Uterus (tissue), 4 donors: Measurements from ENCODE around the gene HLCS. TPM values are rescaled to one million over a fixed set of nuclear protein-coding genes. Genes with fewer than 3 reads are reported as not detected.

Experiments
- DNase-seq, 2 donors: peaks; one replicate each; pipeline ENCODE4 v3.0.0-alpha.2; 2019 to 2020
- H3K27ac ChIP-seq, 2 donors: fragments of 200-600 bp; sonication (generic); 1 replicate in 1 of 2; 2 replicates in 1 of 2; pipeline ENCODE4 v1.5.1; 2016 to 2018
- H3K27me3 ChIP-seq, 2 donors: fragments of 200-600 bp; sonication (generic); one replicate each; pipeline ENCODE4 v1.5.1; 2018 to 2019; ENCODE audit warnings: control low read depth in 1 of 2
- H3K36me3 ChIP-seq, 2 donors: fragments of 200-600 bp; sonication (generic); one replicate each; pipeline ENCODE4 v1.5.1; 2019; ENCODE audit warnings: control low read depth in 1 of 2
- H3K4me1 ChIP-seq, 2 donors: fragments of 200-600 bp; sonication (generic); one replicate each; pipeline ENCODE4 v1.5.1; 2018 to 2019; ENCODE audit warnings: control low read depth in 1 of 2
- H3K4me3 ChIP-seq, 2 donors: fragments of 200-600 bp; sonication (generic); 1 replicate in 1 of 2; 2 replicates in 1 of 2; pipeline ENCODE4 v1.5.1; 2018 to 2019; ENCODE audit warnings: mild to moderate bottlenecking in 1 of 2
- H3K9me3 ChIP-seq, 2 donors: fragments of 200-600 bp; sonication (generic); one replicate each; pipeline ENCODE4 v1.5.1; 2019; ENCODE audit warnings: control low read depth in 1 of 2
- POLR2A ChIP-seq, 2 donors: fragments of 450-650 bp; IDR thresholded peaks; one replicate each; pipeline ENCODE4 v1.6.1; 2016; ENCODE audit warnings: antibody characterized with exemption in 2 of 2, mild to moderate bottlenecking in 1 of 2, moderate library complexity in 1 of 2
- intact Hi-C: fragments of 100-400 bp; cut with DNase I; formaldehyde crosslinking; loops from one replicate; pipeline ENCODE4 v1.15.1; 2023; ENCODE audit warnings: low total_unique reads
- total RNA-seq, 4 donors: library from RNA; depleted of rRNA in 3 of 4; stranded (reverse); fragments of >200 nt in 3 of 4; gene quantifications; one replicate each; pipeline versions ENCODE4 v1.1.0 to v1.2.4, GENCODE V29; 2014 to 2023
- TF ChIP-seq, protein P1 (sequence below), 4 experiments: fragments of 200-600 bp in 2 of 4; fragments of 450-650 bp in 2 of 4; sonication (generic) in 2 of 4; IDR thresholded peaks; one replicate each; pipeline ENCODE4 v1.5.1; 2016 to 2019; ENCODE audit warnings: antibody characterized with exemption in 4 of 4, mild to moderate bottlenecking in 2 of 4, moderate library complexity in 1 of 4
- donor health status: DM: yes; HTN: yes; CAD: no.

The HLCS gene
- total RNA-seq, 4 donors from 2014 or later: 3.8 to 31.4 (median 15.4) TPM

DNA sequence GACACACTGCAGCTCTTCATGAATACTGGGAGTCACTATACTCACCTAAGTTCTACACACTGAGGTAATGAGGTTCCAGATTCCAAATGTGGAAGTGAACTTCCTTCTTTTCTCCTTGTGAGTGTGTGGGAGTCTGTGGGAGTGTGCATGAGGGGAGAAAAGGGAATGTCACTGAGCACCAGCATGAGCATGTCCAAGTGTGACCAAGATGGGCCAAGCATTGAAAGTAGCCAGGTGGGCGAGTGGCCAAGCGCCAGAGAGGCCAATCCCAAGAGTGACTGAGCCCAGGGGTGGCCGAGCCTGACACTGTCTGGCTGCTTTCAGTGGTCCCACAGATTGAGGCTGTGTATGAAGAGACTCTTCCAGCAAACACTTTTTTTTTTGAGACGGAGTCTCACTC is 132.3 kb downstream of the HLCS start:
- no peak for TF ChIP-seq POLR2A (IDR thresholded peaks at IDR 0.05)
- TF ChIP-seq, protein P1, sequence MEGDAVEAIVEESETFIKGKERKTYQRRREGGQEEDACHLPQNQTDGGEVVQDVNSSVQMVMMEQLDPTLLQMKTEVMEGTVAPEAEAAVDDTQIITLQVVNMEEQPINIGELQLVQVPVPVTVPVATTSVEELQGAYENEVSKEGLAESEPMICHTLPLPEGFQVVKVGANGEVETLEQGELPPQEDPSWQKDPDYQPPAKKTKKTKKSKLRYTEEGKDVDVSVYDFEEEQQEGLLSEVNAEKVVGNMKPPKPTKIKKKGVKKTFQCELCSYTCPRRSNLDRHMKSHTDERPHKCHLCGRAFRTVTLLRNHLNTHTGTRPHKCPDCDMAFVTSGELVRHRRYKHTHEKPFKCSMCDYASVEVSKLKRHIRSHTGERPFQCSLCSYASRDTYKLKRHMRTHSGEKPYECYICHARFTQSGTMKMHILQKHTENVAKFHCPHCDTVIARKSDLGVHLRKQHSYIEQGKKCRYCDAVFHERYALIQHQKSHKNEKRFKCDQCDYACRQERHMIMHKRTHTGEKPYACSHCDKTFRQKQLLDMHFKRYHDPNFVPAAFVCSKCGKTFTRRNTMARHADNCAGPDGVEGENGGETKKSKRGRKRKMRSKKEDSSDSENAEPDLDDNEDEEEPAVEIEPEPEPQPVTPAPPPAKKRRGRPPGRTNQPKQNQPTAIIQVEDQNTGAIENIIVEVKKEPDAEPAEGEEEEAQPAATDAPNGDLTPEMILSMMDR (IDR thresholded peaks at IDR 0.05): no peak
- Histone ChIP-seq H3K9me3 (no peaks in the 10 kb centered on the region), H3K36me3 (no peaks in the 10 kb centered on the region), H3K27me3 (no peaks in the 10 kb centered on the region), H3K4me1 (no peaks in the 10 kb centered on the region), H3K27ac (no peak overlapping the region), H3K4me3 (no peak overlapping the region)
- no peak for DNase-seq
- intact Hi-C loops: no loop called here

DNA sequence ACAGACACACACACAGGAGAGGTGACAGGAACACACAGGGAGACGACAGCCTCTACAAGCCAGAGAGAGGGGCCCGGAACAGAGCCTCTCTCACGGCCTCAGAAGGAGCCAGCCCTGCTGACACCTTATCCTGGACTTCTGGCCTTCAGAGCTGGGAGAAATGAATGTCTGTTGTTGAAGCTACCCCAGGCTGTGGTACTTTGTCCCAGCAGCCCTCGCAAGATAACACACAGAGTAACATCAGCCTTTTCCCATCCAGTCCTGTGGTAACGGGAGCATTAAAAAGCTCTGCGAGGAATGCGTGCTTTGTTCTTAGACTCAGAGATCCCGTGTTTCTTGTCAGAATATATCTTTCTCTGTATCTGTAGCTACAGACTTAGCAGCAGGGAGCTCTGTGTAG is 136.4 kb downstream of the HLCS start:
- no peaks in the 10 kb centered on the region for H3K4me1 ChIP-seq
- H3K4me3 ChIP-seq: no peak overlapping the region
- no peak overlapping the region for H3K27ac ChIP-seq
- TF ChIP-seq, protein P1 (IDR thresholded peaks at IDR 0.05): no peak
- no peak for TF ChIP-seq POLR2A (IDR thresholded peaks at IDR 0.05)
- H3K27me3 ChIP-seq: no peaks in the 10 kb centered on the region
- DNase-seq: no peak
- H3K9me3 ChIP-seq: no peaks in the 10 kb centered on the region
- no peaks in the 10 kb centered on the region for H3K36me3 ChIP-seq
- intact Hi-C loops: no loop called here

DNA sequence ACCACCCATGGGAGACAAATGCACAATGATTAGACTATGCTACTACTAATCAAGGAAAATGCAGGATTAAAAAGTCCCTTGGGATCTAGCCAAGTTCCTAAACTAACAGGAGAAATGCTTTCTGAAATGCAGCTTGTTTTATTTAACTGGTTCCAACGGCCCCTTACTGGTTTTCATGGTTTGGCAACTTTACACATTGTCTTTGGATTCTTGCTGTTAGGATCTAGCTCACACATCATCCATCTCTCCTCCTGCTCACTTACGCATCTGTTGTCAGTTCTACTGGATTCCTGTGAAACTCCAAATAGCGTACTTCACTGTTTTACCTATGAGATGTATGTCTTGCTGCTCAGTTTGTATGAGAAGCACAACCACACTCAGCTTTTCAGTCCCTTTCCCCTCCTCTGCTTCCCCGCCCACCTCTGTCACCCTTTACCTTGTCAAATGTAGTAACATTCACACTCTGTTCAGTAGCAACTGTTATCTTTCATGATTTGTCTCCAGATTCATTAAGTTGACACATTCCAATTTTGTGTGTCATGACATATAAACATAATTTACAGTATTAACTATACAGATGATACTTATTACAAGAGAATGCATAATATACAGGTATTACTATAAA is 137.5 kb downstream of the HLCS start:
- no peak for DNase-seq

DNA sequence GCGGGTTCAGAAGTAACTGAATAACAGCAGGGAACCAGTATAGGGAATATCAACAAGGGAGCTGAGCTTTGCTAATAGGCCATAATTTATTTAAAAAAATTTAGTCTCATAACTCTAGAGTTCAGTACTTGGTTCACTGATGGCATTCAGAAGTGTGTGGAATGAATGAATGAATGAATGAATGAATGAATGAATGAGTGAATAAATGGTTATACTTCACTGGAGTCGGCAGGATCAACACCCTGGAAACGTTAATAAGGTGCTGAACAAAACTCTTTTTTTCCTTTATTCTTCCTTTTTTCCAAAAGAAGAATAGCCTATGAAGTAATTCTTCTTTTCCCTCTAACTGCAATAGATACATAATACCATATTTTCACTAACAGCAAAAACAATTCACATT is 138.3 kb downstream of the HLCS start:
- intact Hi-C loops: no loop called here
- Histone ChIP-seq H3K4me3 (no peak overlapping the region), H3K27ac (no peak overlapping the region), H3K27me3 (no peaks in the 10 kb centered on the region), H3K36me3 (no peaks in the 10 kb centered on the region), H3K9me3 (no peaks in the 10 kb centered on the region), H3K4me1 (no peaks in the 10 kb centered on the region)
- DNase-seq: no peak
- TF ChIP-seq POLR2A (IDR thresholded peaks at IDR 0.05): no peak
- TF ChIP-seq, protein P1 (IDR thresholded peaks at IDR 0.05): no peak

More for the DNA sequence above, 137.5 kb downstream of the HLCS start:
- Histone ChIP-seq H3K4me1 (no peaks in the 10 kb centered on the region), H3K4me3 (no peak overlapping the region), H3K9me3 (no peaks in the 10 kb centered on the region), H3K27me3 (no peaks in the 10 kb centered on the region), H3K36me3 (no peaks in the 10 kb centered on the region), H3K27ac (no peak overlapping the region)
- intact Hi-C loops: no loop called here
- TF ChIP-seq POLR2A (IDR thresholded peaks at IDR 0.05): no peak
- TF ChIP-seq, protein P1 (IDR thresholded peaks at IDR 0.05): no peak

DNA sequence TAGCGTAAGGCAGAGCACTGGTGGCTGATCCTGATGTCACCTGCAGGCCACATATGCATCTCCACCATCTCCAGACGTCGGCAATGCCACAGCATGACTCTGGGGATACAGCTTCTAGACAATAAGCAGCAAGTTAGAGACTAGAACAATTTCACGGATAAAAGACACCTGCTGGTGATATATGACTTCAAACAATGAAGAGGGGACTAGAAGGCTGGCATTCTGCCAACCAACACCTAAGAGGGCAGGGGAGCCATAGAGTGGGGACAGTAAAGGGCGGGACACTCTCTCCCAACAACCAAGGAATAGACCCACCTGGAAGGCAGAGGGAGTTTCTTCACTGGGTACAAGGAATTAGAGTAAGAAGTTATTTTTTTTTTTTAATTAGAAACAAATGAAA is 140.8 kb downstream of the HLCS start:
- DNase-seq: no peak
- Histone ChIP-seq H3K27me3 (no peaks in the 10 kb centered on the region), H3K36me3 (no peaks in the 10 kb centered on the region), H3K9me3 (no peaks in the 10 kb centered on the region), H3K27ac (no peak overlapping the region), H3K4me1 (no peaks in the 10 kb centered on the region), H3K4me3 (no peak overlapping the region)
- TF ChIP-seq, protein P1 (IDR thresholded peaks at IDR 0.05): no peak
- TF ChIP-seq POLR2A (IDR thresholded peaks at IDR 0.05): no peak
- intact Hi-C loops: no loop called here
